CD4-positive, alpha-beta T cell (primary cell): Measurements from ENCODE around the gene SHISA6. TPM values are rescaled to one million over a fixed set of nuclear protein-coding genes. Genes with fewer than 3 reads are reported as not detected.

Source experiments
- ATAC-seq: fragments of 200-7000 bp; cut with Tn5 transposase; one replicate; pipeline ENCODE4 v1.10.0; 2022; ENCODE audit warnings: mild to moderate bottlenecking; ENCODE audit not compliant: poor library complexity
- CTCF ChIA-PET: fragments of 350-600 bp; sonication (Branson Sonifier 250); formaldehyde crosslinking; loops from one replicate; lab custom pipeline; 2021; ENCODE audit warnings: antibody characterized with exemption, inconsistent platforms; lab: Charles Lee
- POLR2A ChIA-PET: fragments of 350-600 bp; sonication (Branson Sonifier 250); formaldehyde crosslinking; loops from one replicate; lab custom pipeline; 2021; ENCODE audit warnings: antibody characterized with exemption, inconsistent platforms; lab: Charles Lee
- DNase-seq, 14 experiments: peaks; one replicate each; pipeline ENCODE4 v3.0.0-alpha.2; 2013 to 2020; ENCODE audit warnings: mixed read lengths in 2 of 14
- H3K27ac ChIP-seq, 2 donors: one replicate each; pipeline versions ENCODE4 v1.5.1 to v1.7.0; 2013; ENCODE audit warnings: low read length in 2 of 2, low read depth in 1 of 2, mild to moderate bottlenecking in 1 of 2
- H3K27me3 ChIP-seq, 2 experiments: 1 replicate in 1 of 2; 2 replicates in 1 of 2; pipeline versions ENCODE4 v1.6.1 to v1.7.0; 2013; ENCODE audit warnings: low read length in 2 of 2, control low read depth in 1 of 2, mild to moderate bottlenecking in 1 of 2, moderate library complexity in 1 of 2; ENCODE audit not compliant: insufficient read depth in 2 of 2, control insufficient read depth in 1 of 2
- H3K36me3 ChIP-seq: one replicate; pipeline ENCODE4 v1.6.1; 2013; ENCODE audit warnings: low read length, control low read depth; ENCODE audit not compliant: insufficient read depth
- H3K4me1 ChIP-seq: one replicate; pipeline ENCODE4 v1.6.1; 2013; ENCODE audit warnings: low read length, control low read depth; ENCODE audit not compliant: insufficient read depth
- H3K4me3 ChIP-seq: one replicate; pipeline ENCODE4 v1.5.1; 2013; ENCODE audit warnings: mild to moderate bottlenecking, low read length, moderate library complexity
- H3K9me3 ChIP-seq, 2 experiments: 1 replicate in 1 of 2; 2 replicates in 1 of 2; pipeline versions ENCODE4 v1.6.1 to v1.7.0; 2013; ENCODE audit warnings: low read length in 2 of 2, mild to moderate bottlenecking in 2 of 2, control low read depth in 1 of 2, moderate library complexity in 1 of 2; ENCODE audit not compliant: control insufficient read depth in 1 of 2, insufficient read depth in 1 of 2
- H3K27ac Mint-ChIP-seq: one replicate; pipeline ENCODE4 v1.8.0; 2020; ENCODE audit warnings: mixed read lengths
- H3K27me3 Mint-ChIP-seq: one replicate; pipeline ENCODE4 v1.8.0; 2021; ENCODE audit warnings: mixed read lengths
- H3K36me3 Mint-ChIP-seq: one replicate; pipeline ENCODE4 v1.8.0; 2021; ENCODE audit warnings: low read depth, mixed read lengths
- H3K4me1 Mint-ChIP-seq: one replicate; pipeline ENCODE4 v1.8.0; 2021; ENCODE audit warnings: low read depth, mixed read lengths
- H3K4me3 Mint-ChIP-seq: one replicate; pipeline ENCODE4 v1.8.0; 2020; ENCODE audit warnings: mild to moderate bottlenecking, mixed read lengths
- H3K9me3 Mint-ChIP-seq: one replicate; pipeline ENCODE4 v1.8.0; 2020; ENCODE audit warnings: mixed read lengths
- CTCF ChIP-seq: fragments of 200-600 bp; IDR thresholded peaks from one replicate; pipeline ENCODE4 v1.8.0; 2022; ENCODE audit warnings: antibody characterized with exemption, mild to moderate bottlenecking
- intact Hi-C, 2 experiments: fragments of 100-400 bp; cut with DNase I in 1 of 2; cut with micrococcal nuclease in 1 of 2; formaldehyde crosslinking; loops; one replicate each; pipeline versions ENCODE4 v1.15.1 to v1.9.0; 2023 to 2025; cut with DNase I, micrococcal nuclease
- total RNA-seq, 174 experiments: library from RNA in 2 of 174; stranded (reverse) in 2 of 174; gene quantifications; one replicate each; pipeline ENCODE4 v1.2.3 and lab custom pipeline; 2021 to 2026

SHISA6 gene
- total RNA-seq, 2 experiments from 2014 or later: not detected

DNA sequence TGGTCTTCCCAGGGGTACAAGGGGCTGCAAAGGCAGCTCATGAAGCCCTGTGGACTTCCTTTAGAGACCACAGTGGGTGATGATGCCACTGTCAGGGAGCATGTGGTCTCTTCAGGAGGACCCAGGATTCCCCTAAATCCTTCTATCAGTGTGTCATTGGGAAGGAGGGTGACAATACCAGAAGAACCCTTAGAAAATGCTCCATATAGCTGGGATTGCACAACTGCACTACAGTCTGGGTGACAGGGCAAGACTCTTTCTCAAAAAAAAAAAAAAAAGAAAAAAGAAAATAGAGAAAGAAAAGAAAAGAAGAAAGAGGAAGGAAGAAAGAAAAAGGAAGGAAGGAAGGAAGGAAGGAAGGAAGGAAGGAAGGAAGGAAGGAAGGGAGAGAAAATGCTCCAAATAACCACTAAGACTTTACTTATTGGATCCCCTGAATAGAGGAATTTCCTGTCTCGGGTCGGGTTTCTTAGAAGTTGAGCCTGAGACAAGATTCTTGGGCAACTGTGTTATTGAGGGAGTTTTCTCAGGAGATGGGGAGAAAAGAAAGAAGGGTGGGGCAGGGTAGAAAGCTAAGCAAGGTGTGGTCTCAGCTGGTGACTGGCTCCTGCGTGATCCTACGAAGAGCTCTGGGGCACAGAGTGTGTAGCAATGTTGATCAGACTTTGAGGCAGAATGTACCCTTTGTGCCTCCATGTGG is 274.1 kb downstream of the SHISA6 start:
- ChIA-PET POLR2A (no interaction called here), CTCF (no interaction called here)
- no peak for TF ChIP-seq CTCF
- Mint-ChIP-seq H3K27ac (no peak overlapping the region), H3K4me1 (no peaks in the 10 kb centered on the region), H3K9me3 (peaks cover 3% of the 10 kb centered on the region), H3K27me3 (no peaks in the 10 kb centered on the region), H3K4me3 (no peak overlapping the region), H3K36me3 (no peaks in the 10 kb centered on the region)
- no peaks in the 10 kb centered on the region for H3K9me3 ChIP-seq
- no peaks in the 10 kb centered on the region for H3K27me3 ChIP-seq
- no peak overlapping the region for H3K27ac ChIP-seq
- intact Hi-C loops: no loop called here
- H3K36me3 ChIP-seq: no peaks in the 10 kb centered on the region
- H3K4me3 ChIP-seq: no peak overlapping the region
- H3K4me1 ChIP-seq: no peaks in the 10 kb centered on the region
- DNase-seq: no peak
- ATAC-seq: no peak

DNA sequence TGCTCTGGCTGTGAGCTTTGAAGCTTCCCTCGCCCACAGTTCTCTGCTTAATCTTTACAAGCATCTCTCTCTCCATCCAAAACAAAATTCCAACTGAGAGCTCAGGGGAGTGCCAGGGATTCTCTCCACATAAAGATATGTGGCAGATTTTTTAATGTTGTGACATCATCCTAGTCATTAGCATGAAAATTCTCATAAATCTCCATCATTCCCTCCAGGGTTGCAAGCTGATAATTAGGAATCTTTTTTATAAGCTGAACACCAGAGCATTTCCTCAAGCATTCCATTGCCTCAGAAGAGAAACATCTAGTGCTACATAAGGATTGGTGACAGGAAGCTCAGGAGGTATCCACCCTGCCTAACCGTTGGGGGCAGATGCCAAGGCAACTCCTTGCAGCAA is 274.9 kb downstream of the SHISA6 start:
- CTCF ChIA-PET: no interaction called here
- H3K27me3 Mint-ChIP-seq: no peaks in the 10 kb centered on the region
- H3K9me3 Mint-ChIP-seq: peaks cover 3% of the 10 kb centered on the region
- TF ChIP-seq CTCF: no peak
- H3K4me1 Mint-ChIP-seq: no peaks in the 10 kb centered on the region
- no peak overlapping the region for H3K4me3 Mint-ChIP-seq
- intact Hi-C loops: no loop called here
- no peaks in the 10 kb centered on the region for H3K36me3 Mint-ChIP-seq
- Histone ChIP-seq H3K4me1 (no peaks in the 10 kb centered on the region), H3K27me3 (no peaks in the 10 kb centered on the region), H3K36me3 (no peaks in the 10 kb centered on the region), H3K9me3 (no peaks in the 10 kb centered on the region), H3K4me3 (no peak overlapping the region), H3K27ac (no peak overlapping the region)
- no peak for DNase-seq
- POLR2A ChIA-PET: no interaction called here
- no peak overlapping the region for H3K27ac Mint-ChIP-seq
- no peak for ATAC-seq

GRCh38 chr17:11535231-11535630 is 294.2 kb downstream of the SHISA6 start:
- intact Hi-C loops: no loop called here
- CTCF ChIA-PET: no interaction called here

More at GRCh38 chr17:11535231-11535630, 294.2 kb downstream of the SHISA6 start:
- Histone ChIP-seq H3K4me3 (no peak overlapping the region), H3K9me3 (peaks cover under 1 to 14% of the 10 kb centered on the region in 2 experiments), H3K4me1 (no peaks in the 10 kb centered on the region), H3K27me3 (no peaks in the 10 kb centered on the region), H3K36me3 (no peaks in the 10 kb centered on the region), H3K27ac (no peak overlapping the region)
- no peak overlapping the region for H3K27ac Mint-ChIP-seq
- no peak for ATAC-seq
- no peaks in the 10 kb centered on the region for H3K27me3 Mint-ChIP-seq
- H3K36me3 Mint-ChIP-seq: no peaks in the 10 kb centered on the region
- H3K4me3 Mint-ChIP-seq: no peak overlapping the region
- TF ChIP-seq CTCF: no peak
- no peaks in the 10 kb centered on the region for H3K4me1 Mint-ChIP-seq
- peaks cover 13% of the 10 kb centered on the region for H3K9me3 Mint-ChIP-seq
- no peak for DNase-seq
- POLR2A ChIA-PET: interaction anchor here (0.6 kb wide), 1 partner anchor 10 kb away, joined by 4 read pairs; no protein-coding TSS in a partner anchor
